Caco-2 (cell line): Measurements from ENCODE around the gene LRRC27. TPM values are rescaled to one million over a fixed set of nuclear protein-coding genes. Genes with fewer than 3 reads are reported as not detected.

ENCODE experiments used
- BruUV-seq: library from RNA; stranded (reverse); fragments of 400-500 nt; replicated peaks from 2 replicates; lab custom pipeline; 2021; lab: Mats Ljungman, UMichigan
- CTCF ChIA-PET: fragments of 300-600 bp; sonication (Branson Sonifier 250); formaldehyde crosslinking; loops from one replicate; lab custom pipeline; 2022; ENCODE audit warnings: antibody characterized with exemption; lab: Charles Lee
- POLR2A ChIA-PET: fragments of 300-600 bp; sonication (Branson Sonifier 250); formaldehyde crosslinking; loops from one replicate; lab custom pipeline; 2022; ENCODE audit warnings: antibody characterized with exemption; lab: Charles Lee
- DNase-seq, 2 experiments: peaks; one replicate each; pipeline versions ENCODE4 v3.0.0 to v3.0.0-alpha.2; 2020 to 2022
- H3K27me3 ChIP-seq: replicated peaks from 2 replicates; pipeline ENCODE4 v1.6.0; 2011; ENCODE audit warnings: low read length; ENCODE audit not compliant: control insufficient read depth, insufficient read depth
- H3K36me3 ChIP-seq: 2 replicates; pipeline ENCODE4 v1.5.1; 2011; ENCODE audit warnings: low read length; ENCODE audit not compliant: control insufficient read depth, insufficient read depth
- H3K4me1 ChIP-seq: fragments of 250-450 bp; sonication (Bioruptor Pico); 2 replicates; pipeline ENCODE4 v1.5.1; 2020; ENCODE audit warnings: mild to moderate bottlenecking
- H3K4me3 ChIP-seq: 2 replicates; pipeline ENCODE4 v1.5.1; 2011; ENCODE audit warnings: low read depth, mild to moderate bottlenecking, control low read depth, low read length
- H3K9me3 ChIP-seq: fragments of 250-450 bp; sonication (Bioruptor Pico); 2 replicates; pipeline ENCODE4 v1.5.1; 2020; ENCODE audit warnings: mild to moderate bottlenecking, moderate library complexity
- H3K27ac Mint-ChIP-seq: one replicate; pipeline ENCODE4 v1.8.0; 2022; ENCODE audit warnings: mixed read lengths; ENCODE audit not compliant: unreplicated experiment
- H3K27me3 Mint-ChIP-seq: one replicate; pipeline ENCODE4 v1.8.0; 2022; ENCODE audit warnings: mixed read lengths; ENCODE audit not compliant: insufficient read depth, unreplicated experiment
- H3K36me3 Mint-ChIP-seq: one replicate; pipeline ENCODE4 v1.8.0; 2022; ENCODE audit warnings: mild to moderate bottlenecking, mixed read lengths; ENCODE audit not compliant: insufficient read depth, unreplicated experiment
- H3K4me1 Mint-ChIP-seq: one replicate; pipeline ENCODE4 v1.8.0; 2022; ENCODE audit warnings: low read depth, mixed read lengths; ENCODE audit not compliant: unreplicated experiment
- H3K4me3 Mint-ChIP-seq: one replicate; pipeline ENCODE4 v1.8.0; 2022; ENCODE audit warnings: mild to moderate bottlenecking, moderate library complexity, mixed read lengths; ENCODE audit not compliant: unreplicated experiment
- H3K9me3 Mint-ChIP-seq: one replicate; pipeline ENCODE4 v1.8.0; 2022; ENCODE audit warnings: mixed read lengths; ENCODE audit not compliant: unreplicated experiment
- intact Hi-C: fragments of 100-400 bp; cut with micrococcal nuclease; formaldehyde crosslinking; loops from one replicate; pipeline ENCODE4 v1.10.0; 2022; ENCODE audit not compliant: unreplicated experiment
- total RNA-seq: library from RNA; stranded (reverse); gene quantifications from 2 replicates; pipeline ENCODE4 v1.2.3, GENCODE V29; 2022
- TF ChIP-seq, protein P1 (sequence below), 2 experiments: fragments of 200-600 bp in 1 of 2; IDR thresholded peaks; 1 replicate in 1 of 2; 2 replicates in 1 of 2; pipeline versions ENCODE4 v1.5.1 to v1.8.0; 2011 to 2022; ENCODE audit warnings: antibody characterized with exemption in 1 of 2, control low read depth in 1 of 2, inconsistent platforms in 1 of 2, low read depth in 1 of 2, low read length in 1 of 2, mild to moderate bottlenecking in 1 of 2, moderate library complexity in 1 of 2; ENCODE audit not compliant: insufficient read depth in 1 of 2, severe bottlenecking in 1 of 2, unreplicated experiment in 1 of 2

The LRRC27 gene
- total RNA-seq, 1 experiment from 2014 or later: 11.7 TPM

DNA sequence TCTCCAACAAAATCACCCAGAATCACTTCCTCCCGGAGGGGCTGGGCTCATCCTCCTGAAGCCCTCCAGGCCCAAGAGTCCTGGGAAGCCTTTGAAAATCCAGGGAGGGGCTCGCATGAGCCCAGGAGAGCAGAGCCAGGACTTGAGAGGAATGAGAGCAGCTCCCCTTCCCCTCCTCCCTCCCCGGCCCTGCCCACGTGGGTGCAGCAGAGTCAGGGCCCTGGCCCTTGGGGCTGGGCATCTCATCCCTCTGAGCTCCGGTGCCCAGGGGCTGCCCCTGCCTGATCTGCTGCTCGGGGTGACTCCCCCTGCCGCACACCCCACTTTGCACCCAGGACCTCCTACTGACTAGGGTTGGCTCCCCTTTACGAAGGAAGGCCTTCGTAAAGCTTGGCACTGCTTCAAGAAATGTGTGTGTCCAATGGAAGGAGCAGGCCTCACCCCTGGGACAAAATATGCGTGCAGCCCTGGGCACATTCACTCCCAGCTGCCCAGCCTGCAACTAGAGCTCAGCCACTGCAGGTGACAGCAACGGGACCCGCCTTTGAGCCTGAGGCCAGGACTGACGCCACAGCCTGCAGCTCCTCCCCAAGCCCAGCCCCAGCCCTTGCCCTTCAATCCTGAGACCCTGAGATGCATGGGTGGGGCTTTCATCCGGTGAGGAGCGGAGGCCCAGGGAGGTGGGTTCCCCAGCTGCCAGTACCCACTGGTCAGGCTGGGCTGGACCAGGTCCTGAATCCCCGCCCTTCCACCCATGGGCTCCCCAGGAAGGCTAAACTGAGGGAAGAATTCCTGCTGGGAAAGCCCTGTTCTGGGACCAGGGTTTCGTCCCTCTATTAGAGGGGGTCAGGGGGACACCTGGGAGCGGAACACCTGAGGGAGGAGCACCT is 86.8 kb downstream of the LRRC27 start:
- Histone ChIP-seq H3K4me1 (peaks cover 45% of the 10 kb centered on the region), H3K4me3 (no peak overlapping the region), H3K36me3 (0 out of 2 replicates have a peak, but pooled peaks cover 1% of the 10 kb centered on the region), H3K27me3 (no peaks in the 10 kb centered on the region), H3K9me3 (no peaks in the 10 kb centered on the region)
- Mint-ChIP-seq H3K4me1 (peaks cover 17% of the 10 kb centered on the region), H3K27me3 (no peaks in the 10 kb centered on the region), H3K36me3 (peaks cover 31% of the 10 kb centered on the region), H3K4me3 (no peak overlapping the region), H3K9me3 (no peaks in the 10 kb centered on the region), H3K27ac (no peak overlapping the region)
- intact Hi-C loops: no loop called here
- ChIA-PET POLR2A (interaction anchor here (0.5 kb wide), 1 partner anchor 11 kb away, joined by 5 read pairs; no protein-coding TSS in a partner anchor), CTCF (no interaction called here)
- TF ChIP-seq, protein P1, sequence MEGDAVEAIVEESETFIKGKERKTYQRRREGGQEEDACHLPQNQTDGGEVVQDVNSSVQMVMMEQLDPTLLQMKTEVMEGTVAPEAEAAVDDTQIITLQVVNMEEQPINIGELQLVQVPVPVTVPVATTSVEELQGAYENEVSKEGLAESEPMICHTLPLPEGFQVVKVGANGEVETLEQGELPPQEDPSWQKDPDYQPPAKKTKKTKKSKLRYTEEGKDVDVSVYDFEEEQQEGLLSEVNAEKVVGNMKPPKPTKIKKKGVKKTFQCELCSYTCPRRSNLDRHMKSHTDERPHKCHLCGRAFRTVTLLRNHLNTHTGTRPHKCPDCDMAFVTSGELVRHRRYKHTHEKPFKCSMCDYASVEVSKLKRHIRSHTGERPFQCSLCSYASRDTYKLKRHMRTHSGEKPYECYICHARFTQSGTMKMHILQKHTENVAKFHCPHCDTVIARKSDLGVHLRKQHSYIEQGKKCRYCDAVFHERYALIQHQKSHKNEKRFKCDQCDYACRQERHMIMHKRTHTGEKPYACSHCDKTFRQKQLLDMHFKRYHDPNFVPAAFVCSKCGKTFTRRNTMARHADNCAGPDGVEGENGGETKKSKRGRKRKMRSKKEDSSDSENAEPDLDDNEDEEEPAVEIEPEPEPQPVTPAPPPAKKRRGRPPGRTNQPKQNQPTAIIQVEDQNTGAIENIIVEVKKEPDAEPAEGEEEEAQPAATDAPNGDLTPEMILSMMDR (IDR thresholded peaks at IDR 0.05; ENCODE audit: insufficient read depth in 1 of 2, low read depth in 1 of 2, low read length in 1 of 2, severe bottlenecking in 1 of 2, unreplicated experiment in 1 of 2): no peak
- no TSS peak for BruUV-seq
- DNase-seq: peak; percentile 62 to 82

DNA sequence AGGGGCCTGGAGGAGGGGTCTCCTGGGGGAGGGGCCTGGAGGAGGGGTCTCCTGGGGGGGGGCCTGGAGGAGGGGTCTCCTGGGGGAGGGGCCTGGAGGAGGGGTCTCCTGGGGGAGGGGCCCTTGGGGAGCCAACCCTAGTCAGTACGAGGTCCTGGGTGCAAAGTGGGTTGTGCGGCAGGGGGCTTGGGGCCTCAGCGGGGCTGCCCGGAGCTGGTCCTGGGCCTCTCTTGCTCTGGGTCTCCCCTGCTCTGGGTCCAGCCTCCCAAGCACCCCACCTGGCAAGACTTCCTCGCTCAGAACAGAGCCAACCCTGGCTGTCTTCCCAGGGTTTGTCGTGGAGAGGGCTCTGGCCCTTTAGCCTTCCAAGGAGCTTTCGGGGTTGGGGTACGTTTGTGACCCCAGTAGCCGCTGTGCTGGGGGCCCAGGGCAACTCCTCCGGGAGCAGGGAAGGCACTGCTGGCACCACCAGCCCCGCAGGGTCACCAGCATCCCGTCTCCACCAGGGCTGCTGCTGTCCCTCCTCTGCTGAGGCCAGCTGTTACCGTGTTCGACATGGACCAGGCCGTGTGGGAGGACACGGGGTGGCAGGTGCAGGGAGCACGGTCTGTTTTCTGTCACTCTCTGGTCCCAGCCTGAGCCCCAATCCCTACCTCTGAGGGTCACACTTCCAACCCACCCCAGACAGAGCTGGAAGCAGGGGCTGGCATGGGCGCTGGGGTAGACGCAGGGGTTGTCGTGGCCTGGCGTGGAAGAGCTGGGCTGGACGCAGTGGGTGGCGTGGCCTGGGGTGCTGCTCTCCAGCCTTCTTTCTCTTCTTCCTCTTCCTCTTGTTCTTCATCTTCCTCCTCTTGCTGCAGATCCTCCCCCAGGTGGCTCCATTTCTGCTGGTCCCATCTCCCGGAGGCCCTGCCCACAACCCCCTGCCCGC is 87.8 kb downstream of the LRRC27 start:
- Mint-ChIP-seq H3K4me3 (no peak overlapping the region), H3K9me3 (no peaks in the 10 kb centered on the region), H3K27ac (no peak overlapping the region), H3K27me3 (no peaks in the 10 kb centered on the region), H3K36me3 (peaks cover 31% of the 10 kb centered on the region), H3K4me1 (peaks cover 9% of the 10 kb centered on the region)
- no peaks in the 10 kb centered on the region for H3K9me3 ChIP-seq
- H3K4me1 ChIP-seq: peaks cover 35% of the 10 kb centered on the region
- CTCF ChIA-PET: interaction anchor here (1.0 to 1.2 kb wide), 2 partner anchors 24 to 40 kb away, joined by 3 to 5 read pairs; no protein-coding TSS in a partner anchor
- DNase-seq: no peak
- TF ChIP-seq, protein P1 (IDR thresholded peaks at IDR 0.05; ENCODE audit: insufficient read depth in 1 of 2, low read depth in 1 of 2, low read length in 1 of 2, severe bottlenecking in 1 of 2, unreplicated experiment in 1 of 2): no peak
- intact Hi-C loops: no loop called here
- 0 out of 2 replicates have a peak, but pooled peaks cover 1% of the 10 kb centered on the region for H3K36me3 ChIP-seq
- POLR2A ChIA-PET: no interaction called here
- H3K27me3 ChIP-seq: no peaks in the 10 kb centered on the region
- no peak overlapping the region for H3K4me3 ChIP-seq
- BruUV-seq: no TSS peak

DNA sequence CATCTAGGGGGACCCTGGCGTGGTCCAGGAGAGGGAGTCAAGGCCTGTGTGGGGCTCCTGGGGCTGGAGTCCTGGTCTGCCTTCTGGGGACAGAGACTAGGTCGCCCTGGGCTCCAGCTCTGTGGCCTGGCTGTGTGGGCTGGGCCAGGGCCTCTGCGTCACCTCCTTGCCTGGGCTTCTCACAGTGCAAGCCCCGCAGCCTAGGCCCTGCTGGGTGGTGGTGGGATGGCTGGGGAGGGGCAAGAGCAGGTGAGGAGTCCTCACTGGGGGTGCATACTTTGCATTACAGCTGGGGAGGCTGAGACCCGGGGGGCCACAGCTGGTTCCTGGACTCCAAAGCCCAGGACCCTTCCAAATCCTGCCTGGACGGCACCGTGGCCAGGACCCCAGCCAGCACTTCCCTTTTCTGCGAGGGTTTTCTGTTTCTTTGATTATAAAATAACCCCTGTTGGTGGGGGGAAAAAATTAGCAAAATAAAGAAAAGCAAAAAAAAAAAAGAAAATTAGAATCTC is 88.5 kb downstream of the LRRC27 start:
- intact Hi-C loops: no loop called here
- no peaks in the 10 kb centered on the region for H3K27me3 ChIP-seq
- no peaks in the 10 kb centered on the region for H3K9me3 Mint-ChIP-seq
- no peak overlapping the region for H3K27ac Mint-ChIP-seq
- TF ChIP-seq, protein P1 (IDR thresholded peaks at IDR 0.05; ENCODE audit: insufficient read depth in 1 of 2, low read depth in 1 of 2, low read length in 1 of 2, severe bottlenecking in 1 of 2, unreplicated experiment in 1 of 2): no peak
- DNase-seq: no peak
- ChIA-PET CTCF (interaction anchor here (1.0 to 1.2 kb wide), 2 partner anchors 23 to 39 kb away, joined by 3 to 5 read pairs; no protein-coding TSS in a partner anchor), POLR2A (no interaction called here)
- peaks cover 3% of the 10 kb centered on the region for H3K4me1 Mint-ChIP-seq
- no peaks in the 10 kb centered on the region for H3K36me3 ChIP-seq
- no peak overlapping the region for H3K4me3 ChIP-seq
- peaks cover 35% of the 10 kb centered on the region for H3K4me1 ChIP-seq
- H3K9me3 ChIP-seq: no peaks in the 10 kb centered on the region
- no TSS peak for BruUV-seq
- peaks cover 27% of the 10 kb centered on the region for H3K36me3 Mint-ChIP-seq
- H3K4me3 Mint-ChIP-seq: no peak overlapping the region
- H3K27me3 Mint-ChIP-seq: no peaks in the 10 kb centered on the region
